NCI-H128 (cell line): ENCODE data around the gene RTN3.
"Not testable (repeated sequence)": the region's sequence is repeated elsewhere in the genome, so short reads cannot be mapped to it uniquely, and the experiment has no call there.

Source experiments
- DNase-seq: peaks from one replicate; lab custom pipeline; 2025; ENCODE audit not compliant: unreplicated experiment; lab: John Stamatoyannopoulos, UW

Gene RTN3

GRCh38 chr11:63682066-63683021 lies 1.0 kb downstream of the RTN3 start:
- DNase-seq, result peak; percentile 18

GRCh38 chr11:63683133-63683991 lies 2.1 kb downstream of the RTN3 start:
- DNase-seq, result no peak

- not testable (repeated sequence) for DNase-seq
Observed at GRCh38 chr11:63685158-63685721, 3.9 kb downstream of the RTN3 start.

GRCh38 chr11:63686926-63687325 lies 5.6 kb downstream of the RTN3 start:
- DNase-seq, result no peak

GRCh38 chr11:63687845-63688244 lies 6.5 kb downstream of the RTN3 start:
- DNase-seq, result no peak

GRCh38 chr11:63694596-63694995 lies 13.3 kb downstream of the RTN3 start:
- DNase-seq, result no peak

- no peak for DNase-seq
Observed at GRCh38 chr11:63698976-63699733, 17.9 kb downstream of the RTN3 start.

GRCh38 chr11:63699896-63700295 lies 18.6 kb downstream of the RTN3 start:
- no peak for DNase-seq

GRCh38 chr11:63705526-63705925 lies 24.2 kb downstream of the RTN3 start:
- DNase-seq, result no peak

GRCh38 chr11:63708764-63709163 lies 27.5 kb downstream of the RTN3 start:
- no peak for DNase-seq

GRCh38 chr11:63709336-63709884 lies 28.1 kb downstream of the RTN3 start:
- DNase-seq, result no peak

- no peak for DNase-seq
Observed at GRCh38 chr11:63710476-63711217, 29.3 kb downstream of the RTN3 start.

- DNase-seq, result no peak
Observed at GRCh38 chr11:63711838-63712237, 30.5 kb downstream of the RTN3 start.

- no peak for DNase-seq
Observed at GRCh38 chr11:63713766-63714165, 32.5 kb downstream of the RTN3 start.

GRCh38 chr11:63716046-63716445 lies 34.7 kb downstream of the RTN3 start:
- DNase-seq, result no peak

GRCh38 chr11:63719001-63719400 lies 37.7 kb downstream of the RTN3 start:
- DNase-seq, result no peak

GRCh38 chr11:63719987-63720386 lies 38.7 kb downstream of the RTN3 start:
- no peak for DNase-seq

- DNase-seq, result no peak
Observed at GRCh38 chr11:63720611-63721010, 39.3 kb downstream of the RTN3 start.

- DNase-seq, result no peak
Observed at GRCh38 chr11:63729326-63729725, 48.0 kb downstream of the RTN3 start.

- no peak for DNase-seq
Observed at GRCh38 chr11:63736864-63737263, 55.6 kb downstream of the RTN3 start.
